Stimulated activated CD4-positive, alpha-beta T cell treated with anti-CD3 and anti-CD28 coated beads, Interleukin-4, amount 100 ng/mL, for 4 hours (primary cell): ENCODE data around the gene IGSF23.
A peak's percentile ranks its signal among the peaks of the same experiment; 100 is the strongest.

ENCODE experiments used
- DNase-seq, 2 experiments: peaks; one replicate each; pipeline ENCODE4 v3.0.0-alpha.2; 2020

Gene IGSF23

GRCh38 chr19:44613295-44614178 is at the start of gene IGSF23:
IGSF23 (plus strand) TSS chr19:44613563; CDS start chr19:44613646, 83 bp downstream.
- DNase-seq, result no peak

- DNase-seq, result no peak
These were observed 46.4 kb upstream of the IGSF23 start for GRCh38 chr19:44566984-44567383.

GRCh38 chr19:44567745-44568144 is 45.6 kb upstream of the IGSF23 start:
- DNase-seq, result no peak

- no peak for DNase-seq
These were observed 42.8 kb upstream of the IGSF23 start for GRCh38 chr19:44570603-44570983.

- peak; percentile 15 to 28 for DNase-seq
These were observed 42.2 kb upstream of the IGSF23 start for GRCh38 chr19:44570984-44571684.

- no peak for DNase-seq
These were observed 41.4 kb upstream of the IGSF23 start for GRCh38 chr19:44571830-44572580.

- DNase-seq, result no peak
These were observed 40.8 kb upstream of the IGSF23 start for GRCh38 chr19:44572581-44572900.

- no peak for DNase-seq
These were observed 40.2 kb upstream of the IGSF23 start for GRCh38 chr19:44573183-44573582.

- DNase-seq, result no peak
These were observed 39.7 kb upstream of the IGSF23 start for GRCh38 chr19:44573627-44574026.

- DNase-seq, result no peak
These were observed 39.0 kb upstream of the IGSF23 start for GRCh38 chr19:44574186-44574950.

GRCh38 chr19:44575116-44575700 is 38.2 kb upstream of the IGSF23 start:
- DNase-seq, result no peak

GRCh38 chr19:44576843-44577565 is 36.4 kb upstream of the IGSF23 start:
- DNase-seq, result peak in 1 of 2 experiments; percentile 3

- no peak for DNase-seq
These were observed 35.8 kb upstream of the IGSF23 start for GRCh38 chr19:44577566-44577874.

GRCh38 chr19:44579663-44580365 is 33.5 kb upstream of the IGSF23 start:
- no peak for DNase-seq

- no peak for DNase-seq
These were observed 32.9 kb upstream of the IGSF23 start for GRCh38 chr19:44580366-44580895.

GRCh38 chr19:44581288-44581687 is 32.1 kb upstream of the IGSF23 start:
- no peak for DNase-seq

- DNase-seq, result peak in 1 of 2 experiments; percentile 19
These were observed 30.6 kb upstream of the IGSF23 start for GRCh38 chr19:44582581-44583265.

- no peak for DNase-seq
These were observed 27.8 kb upstream of the IGSF23 start for GRCh38 chr19:44585371-44586133.
